NB4 (cell line): ENCODE data around the gene SCN9A.
"Not testable (repeated sequence)": the region's sequence is repeated elsewhere in the genome, so short reads cannot be mapped to it uniquely, and the experiment has no call there.

ENCODE experiments used
- TF ChIP-seq, protein P1 (sequence below): IDR thresholded peaks from 2 replicates; pipeline ENCODE4 v1.6.1; 2011; ENCODE audit warnings: low read depth, low read length
- TF ChIP-seq, protein P2 (sequence below): IDR thresholded peaks from one replicate; pipeline ENCODE4 v1.5.1; 2012; ENCODE audit warnings: low read depth, low read length

DNA sequence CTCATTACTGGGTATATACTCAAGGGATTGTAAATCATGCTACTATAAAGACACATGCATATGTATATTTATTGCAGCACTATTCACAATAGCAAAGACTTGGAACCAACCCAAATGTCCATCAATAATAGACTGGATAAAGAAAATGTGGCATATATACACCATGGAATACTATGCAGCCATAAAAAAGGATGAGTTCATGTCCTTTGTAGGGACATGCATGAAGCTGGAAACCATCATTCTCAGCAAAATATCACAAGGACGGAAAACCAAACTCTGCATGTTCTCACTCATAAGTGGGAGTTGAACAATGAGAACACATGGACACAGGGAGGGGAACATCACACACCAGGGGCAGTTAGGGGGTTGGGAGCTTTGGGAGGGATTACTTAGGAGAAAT lies 169.6 kb downstream of the SCN9A start:
- TF ChIP-seq, protein P1, sequence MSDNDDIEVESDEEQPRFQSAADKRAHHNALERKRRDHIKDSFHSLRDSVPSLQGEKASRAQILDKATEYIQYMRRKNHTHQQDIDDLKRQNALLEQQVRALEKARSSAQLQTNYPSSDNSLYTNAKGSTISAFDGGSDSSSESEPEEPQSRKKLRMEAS: not testable (repeated sequence)
- TF ChIP-seq, protein P2, sequence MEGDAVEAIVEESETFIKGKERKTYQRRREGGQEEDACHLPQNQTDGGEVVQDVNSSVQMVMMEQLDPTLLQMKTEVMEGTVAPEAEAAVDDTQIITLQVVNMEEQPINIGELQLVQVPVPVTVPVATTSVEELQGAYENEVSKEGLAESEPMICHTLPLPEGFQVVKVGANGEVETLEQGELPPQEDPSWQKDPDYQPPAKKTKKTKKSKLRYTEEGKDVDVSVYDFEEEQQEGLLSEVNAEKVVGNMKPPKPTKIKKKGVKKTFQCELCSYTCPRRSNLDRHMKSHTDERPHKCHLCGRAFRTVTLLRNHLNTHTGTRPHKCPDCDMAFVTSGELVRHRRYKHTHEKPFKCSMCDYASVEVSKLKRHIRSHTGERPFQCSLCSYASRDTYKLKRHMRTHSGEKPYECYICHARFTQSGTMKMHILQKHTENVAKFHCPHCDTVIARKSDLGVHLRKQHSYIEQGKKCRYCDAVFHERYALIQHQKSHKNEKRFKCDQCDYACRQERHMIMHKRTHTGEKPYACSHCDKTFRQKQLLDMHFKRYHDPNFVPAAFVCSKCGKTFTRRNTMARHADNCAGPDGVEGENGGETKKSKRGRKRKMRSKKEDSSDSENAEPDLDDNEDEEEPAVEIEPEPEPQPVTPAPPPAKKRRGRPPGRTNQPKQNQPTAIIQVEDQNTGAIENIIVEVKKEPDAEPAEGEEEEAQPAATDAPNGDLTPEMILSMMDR: not testable (repeated sequence)
